GM21576 (cell line): ENCODE results near the gene ARAP1.

Experiments
- ATAC-seq: cut with Tn5 transposase; IDR thresholded peaks from one replicate; pipeline ENCODE4 v1.9.1; 2021; ENCODE audit warnings: mild to moderate bottlenecking, moderate library complexity; ENCODE audit not compliant: unreplicated experiment

The ARAP1 gene

GRCh38 chr11:72764503-72764902, 12.3 kb upstream of the ARAP1 start:
- ATAC-seq, result no peak

- no peak for ATAC-seq
Observed at GRCh38 chr11:72763823-72764222, 11.6 kb upstream of the ARAP1 start.

- ATAC-seq, result no peak
Observed at GRCh38 chr11:72762641-72763304, 10.6 kb upstream of the ARAP1 start.

- no peak for ATAC-seq
Observed at GRCh38 chr11:72760539-72761405, 8.6 kb upstream of the ARAP1 start.

GRCh38 chr11:72759468-72759985, 7.3 kb upstream of the ARAP1 start:
- ATAC-seq, result no peak

- ATAC-seq, result no peak
Observed at GRCh38 chr11:72758690-72759389, 6.6 kb upstream of the ARAP1 start.

GRCh38 chr11:72758304-72758689, 6.1 kb upstream of the ARAP1 start:
- no peak for ATAC-seq

- no peak for ATAC-seq
Observed at GRCh38 chr11:72755713-72756285, 3.6 kb upstream of the ARAP1 start.

GRCh38 chr11:72754544-72755155, 2.4 kb upstream of the ARAP1 start:
- no peak for ATAC-seq

GRCh38 chr11:72754149-72754543, 1.9 kb upstream of the ARAP1 start:
- no peak for ATAC-seq

GRCh38 chr11:72753341-72754148, 1.3 kb upstream of the ARAP1 start:
- no peak for ATAC-seq

GRCh38 chr11:72751116-72752087, 806 bp downstream of the ARAP1 start:
- no peak for ATAC-seq

GRCh38 chr11:72750556-72751115, 1.6 kb downstream of the ARAP1 start:
- ATAC-seq, result no peak

- no peak for ATAC-seq
Observed at GRCh38 chr11:72750086-72750485, 2.1 kb downstream of the ARAP1 start.

GRCh38 chr11:72747289-72747855, 4.8 kb downstream of the ARAP1 start:
- no peak for ATAC-seq

- ATAC-seq, result no peak
Observed at GRCh38 chr11:72746821-72747220, 5.4 kb downstream of the ARAP1 start.

- ATAC-seq, result no peak
Observed at GRCh38 chr11:72745925-72746550, 6.2 kb downstream of the ARAP1 start.

- no peak for ATAC-seq
Observed at GRCh38 chr11:72745511-72745910, 6.7 kb downstream of the ARAP1 start.
